HAP-1 (cell line): ENCODE results near the gene MINDY4.

Source experiments
- DNase-seq, 2 experiments: peaks; one replicate each; pipeline ENCODE4 v3.0.0-alpha.2; 2016 to 2020; ENCODE audit warnings: low spot score in 2 of 2
- H3K27me3 ChIP-seq: fragments of 250-450 bp; sonication (Bioruptor Pico); 2 replicates; pipeline ENCODE4 v1.5.1; 2020; ENCODE audit warnings: low read depth, mild to moderate bottlenecking, moderate library complexity
- H3K36me3 ChIP-seq: fragments of 250-450 bp; sonication (Bioruptor Pico); replicated peaks from 2 replicates; pipeline ENCODE4 v1.5.1; 2020; ENCODE audit warnings: mild to moderate bottlenecking
- H3K4me1 ChIP-seq: fragments of 250-450 bp; sonication (Bioruptor Pico); 2 replicates; pipeline ENCODE4 v1.5.1; 2020; ENCODE audit warnings: mild to moderate bottlenecking
- H3K4me3 ChIP-seq: fragments of 250-450 bp; sonication (Bioruptor Pico); 2 replicates; pipeline ENCODE4 v1.5.1; 2020; ENCODE audit warnings: mild to moderate bottlenecking, moderate library complexity
- H3K9me3 ChIP-seq: fragments of 250-450 bp; sonication (Bioruptor Pico); 2 replicates; pipeline ENCODE4 v1.5.1; 2020; ENCODE audit warnings: mild to moderate bottlenecking, moderate library complexity
- in situ Hi-C: fragments of 300-500 bp; cut with MboI; formaldehyde crosslinking; loops from 3 replicates; pipeline ENCODE4 v1.14.3; 2020; ENCODE audit warnings: low sequenced_read_pairs, inconsistent platforms, mixed read lengths

MINDY4 gene

DNA sequence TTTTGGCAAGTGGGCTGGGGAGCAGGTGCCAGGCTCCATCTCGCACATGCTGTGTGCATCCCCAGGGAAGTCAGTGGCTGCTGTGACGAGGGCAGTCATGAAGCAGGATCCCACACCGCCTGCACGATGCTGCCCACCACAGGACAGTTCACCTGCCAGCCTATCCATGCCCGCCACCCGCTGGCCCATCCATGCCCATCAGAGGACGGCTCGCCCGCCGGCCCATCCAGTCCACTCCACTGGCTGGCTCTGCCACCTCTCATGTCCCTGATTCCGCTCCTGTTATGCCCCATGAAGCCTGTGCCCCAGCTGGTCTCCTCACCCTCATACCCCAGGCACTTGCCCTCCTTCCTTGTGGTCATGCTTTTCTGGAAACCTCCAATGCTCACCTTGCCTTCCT lies 37.5 kb upstream of the MINDY4 start:
- peaks cover 15% of the 10 kb centered on the region for H3K27me3 ChIP-seq
- no peaks in the 10 kb centered on the region for H3K4me1 ChIP-seq
- H3K36me3 ChIP-seq = no peaks in the 10 kb centered on the region
- in situ Hi-C loops = no loop called here
- no peaks in the 10 kb centered on the region for H3K9me3 ChIP-seq
- no peak overlapping the region for H3K4me3 ChIP-seq
- DNase-seq = no peak

DNA sequence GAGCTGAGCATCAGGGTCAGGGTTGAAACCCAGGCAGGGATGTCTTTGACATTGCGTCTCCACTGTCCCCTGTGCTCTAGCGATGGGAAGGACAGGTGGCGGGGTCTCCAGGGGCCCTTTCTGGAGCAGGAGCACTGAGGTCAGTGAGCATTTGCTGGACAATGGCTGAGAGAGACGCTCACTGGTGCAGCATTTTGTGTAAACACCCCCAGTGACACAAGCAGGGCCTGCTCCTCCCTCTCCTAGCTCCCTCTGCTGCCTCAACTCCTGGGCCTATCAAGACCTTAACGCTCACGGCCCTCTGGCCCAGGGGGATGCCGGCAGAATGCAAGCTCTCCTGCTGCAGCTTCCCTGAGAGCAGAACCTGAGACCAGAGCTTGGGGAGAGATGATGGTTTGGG lies 36.7 kb upstream of the MINDY4 start:
- Histone ChIP-seq H3K27me3 (peaks cover 15% of the 10 kb centered on the region), H3K4me1 (no peaks in the 10 kb centered on the region), H3K4me3 (no peak overlapping the region), H3K9me3 (no peaks in the 10 kb centered on the region), H3K36me3 (no peaks in the 10 kb centered on the region)
- in situ Hi-C loops = no loop called here
- no peak for DNase-seq

DNA sequence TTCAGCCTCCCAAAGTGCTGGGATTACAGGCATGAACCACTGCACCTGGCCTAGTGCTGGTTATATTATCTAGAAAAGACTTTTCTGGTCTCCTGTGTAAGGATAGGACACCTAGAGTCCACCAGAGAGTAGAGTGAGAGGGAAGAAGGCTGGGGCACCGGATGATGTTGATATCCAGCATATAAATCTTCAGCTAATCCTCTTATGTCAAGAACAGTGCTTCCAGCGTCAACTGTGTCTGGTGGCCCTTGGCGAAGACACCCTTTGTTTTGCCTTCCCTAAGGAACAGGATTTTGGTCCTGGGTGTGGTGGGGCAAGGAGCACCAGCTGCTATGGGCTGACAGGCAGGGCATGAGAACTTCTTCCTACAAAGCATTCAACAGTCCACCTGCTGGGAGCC lies 35.6 kb upstream of the MINDY4 start:
- no peaks in the 10 kb centered on the region for H3K4me1 ChIP-seq
- DNase-seq = no peak
- H3K4me3 ChIP-seq = no peak overlapping the region
- in situ Hi-C loops = no loop called here
- H3K36me3 ChIP-seq = no peaks in the 10 kb centered on the region
- H3K9me3 ChIP-seq = no peaks in the 10 kb centered on the region
- peaks cover 10% of the 10 kb centered on the region; the same call in 1 of the 2 replicates for H3K27me3 ChIP-seq

DNA sequence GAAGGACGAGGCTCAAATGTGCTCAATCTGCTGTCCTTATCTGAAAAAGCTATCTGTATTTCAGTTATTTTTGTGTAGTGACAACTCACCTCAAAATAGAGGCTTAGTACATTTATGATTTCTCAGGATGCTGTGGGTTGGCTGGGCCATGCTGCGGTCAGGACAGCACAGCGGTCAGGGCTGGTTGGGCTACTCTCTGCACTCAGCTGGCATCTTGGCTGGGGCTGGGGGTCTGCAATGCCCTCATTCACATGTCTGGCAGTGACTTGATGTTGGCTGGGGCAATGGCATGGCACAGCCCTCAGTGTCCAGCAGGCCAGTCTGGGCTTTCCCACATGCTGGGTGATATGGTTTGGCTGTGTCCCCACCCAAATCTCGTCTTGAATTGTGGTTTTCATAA lies 34.9 kb upstream of the MINDY4 start:
- in situ Hi-C loops = no loop called here
- Histone ChIP-seq H3K4me1 (no peaks in the 10 kb centered on the region), H3K9me3 (no peaks in the 10 kb centered on the region), H3K4me3 (no peak overlapping the region), H3K36me3 (no peaks in the 10 kb centered on the region), H3K27me3 (peaks cover 6% of the 10 kb centered on the region; the same call in 1 of the 2 replicates)
- DNase-seq = no peak

DNA sequence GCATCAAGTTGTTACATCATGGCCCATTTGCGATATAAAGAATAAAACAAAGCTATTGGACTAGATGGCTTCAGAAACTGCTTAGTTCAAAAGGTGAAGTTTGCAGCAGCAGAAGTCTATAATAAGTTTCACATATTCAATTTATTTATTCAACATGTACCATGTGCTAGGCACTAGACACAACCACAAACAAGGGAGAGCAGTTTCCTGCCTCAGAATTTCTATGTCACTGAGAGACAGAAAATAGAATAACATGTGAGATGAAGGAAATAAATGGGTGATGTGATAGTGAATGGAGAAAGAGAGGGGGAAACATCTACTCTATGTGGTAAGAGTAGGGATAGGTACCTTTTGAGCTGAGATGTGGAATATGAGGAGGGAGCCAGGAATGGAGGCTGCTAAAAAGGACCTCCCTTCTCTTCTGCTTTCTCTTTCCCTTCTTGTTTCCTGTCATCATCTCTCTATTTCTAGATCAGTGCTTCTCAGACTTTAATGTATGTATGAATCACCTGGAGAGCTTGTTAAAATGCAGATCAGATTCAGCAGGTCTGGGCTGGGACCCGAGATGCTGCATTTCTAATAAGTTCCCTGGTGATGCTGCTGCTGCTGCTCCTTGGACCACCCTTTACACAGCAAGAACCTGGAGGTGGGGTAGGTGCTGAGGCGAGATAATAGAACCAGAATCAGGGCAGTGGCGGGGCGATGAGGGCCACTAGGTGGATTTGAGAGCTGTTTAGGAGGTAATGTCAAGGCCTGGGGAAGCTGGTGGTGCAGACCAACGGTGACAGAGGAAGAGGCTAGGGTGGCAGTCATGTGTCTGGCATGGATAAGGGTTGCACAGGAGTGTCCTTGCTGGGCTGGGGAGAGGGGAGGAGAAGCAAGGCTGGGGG lies 32.9 kb upstream of the MINDY4 start:
- Histone ChIP-seq H3K27me3 (peaks cover 4% of the 10 kb centered on the region; the same call in 1 of the 2 replicates), H3K36me3 (no peaks in the 10 kb centered on the region), H3K4me3 (no peak overlapping the region)

DNA sequence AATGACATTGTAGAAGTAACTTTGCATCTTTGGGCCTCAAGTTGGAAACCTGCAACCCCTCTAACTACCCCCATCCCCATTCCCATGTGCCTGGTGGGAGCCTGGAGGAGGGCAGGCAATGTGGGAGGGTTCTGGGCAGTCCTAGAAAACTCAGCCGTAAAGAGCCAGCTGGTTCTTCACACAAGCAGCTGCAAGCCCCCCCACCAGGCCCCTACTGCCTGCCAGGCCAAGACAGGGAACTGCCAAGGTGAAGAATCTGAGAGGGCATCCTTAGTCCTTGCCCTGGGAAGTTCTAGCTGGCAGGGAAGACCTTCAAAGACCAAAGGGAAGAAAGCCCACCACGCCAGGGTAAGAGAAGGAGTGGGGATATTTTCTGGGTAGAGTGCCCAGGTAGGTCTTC lies 31.5 kb upstream of the MINDY4 start:
- no peaks in the 10 kb centered on the region for H3K9me3 ChIP-seq
- DNase-seq = no peak
- in situ Hi-C loops = no loop called here

More for the DNA sequence above, 32.9 kb upstream of the MINDY4 start:
- no peak for DNase-seq
- in situ Hi-C loops = no loop called here
- Histone ChIP-seq H3K4me1 (no peaks in the 10 kb centered on the region), H3K9me3 (no peaks in the 10 kb centered on the region)

DNA sequence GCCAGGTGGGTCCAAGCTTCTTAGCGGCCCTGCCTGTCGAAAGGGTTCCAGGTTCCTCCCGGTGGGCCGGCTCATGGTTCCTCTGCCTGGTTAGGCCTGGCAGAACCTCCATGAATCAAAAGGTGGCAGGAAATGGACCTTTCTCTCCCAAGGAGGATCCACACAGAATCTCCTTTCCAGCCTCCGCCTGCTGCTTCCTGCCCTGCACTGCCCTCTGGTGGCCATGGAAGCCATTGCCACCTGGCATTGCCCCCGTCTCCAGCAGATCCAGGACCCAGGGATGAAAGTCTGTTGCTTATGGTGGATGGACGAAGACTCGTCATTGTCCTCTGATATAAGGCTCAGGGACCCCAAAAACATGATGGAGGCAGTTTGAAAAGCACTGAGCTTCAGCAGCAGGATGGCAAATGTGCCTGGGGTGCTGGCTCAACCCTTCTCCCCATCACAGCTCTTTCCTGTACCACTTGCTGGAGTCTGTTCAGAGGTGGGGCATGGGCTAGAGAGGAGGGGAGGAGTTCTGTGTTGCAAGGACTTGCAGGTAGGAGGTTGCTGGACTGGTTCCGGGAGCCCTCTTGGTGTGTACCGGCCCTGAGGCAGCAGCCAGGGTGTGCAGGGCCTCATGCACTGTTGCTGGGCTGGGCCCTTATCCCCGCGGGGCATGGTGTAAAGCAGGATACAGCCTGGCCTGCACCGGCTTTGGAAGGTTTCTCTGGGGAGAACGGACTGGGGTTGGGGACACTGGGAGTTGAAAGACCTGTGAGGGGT lies 30.6 kb upstream of the MINDY4 start:
- H3K4me3 ChIP-seq = no peak overlapping the region
- H3K9me3 ChIP-seq = no peaks in the 10 kb centered on the region
- peaks cover 4% of the 10 kb centered on the region; the same call in 1 of the 2 replicates for H3K27me3 ChIP-seq
- H3K4me1 ChIP-seq = no peaks in the 10 kb centered on the region
- peak; percentile 31 to 84 for DNase-seq
- H3K36me3 ChIP-seq = no peaks in the 10 kb centered on the region
- in situ Hi-C loops = no loop called here

More for the DNA sequence above, 31.5 kb upstream of the MINDY4 start:
- Histone ChIP-seq H3K4me1 (no peaks in the 10 kb centered on the region), H3K27me3 (peaks cover 4% of the 10 kb centered on the region; the same call in 1 of the 2 replicates), H3K36me3 (no peaks in the 10 kb centered on the region), H3K4me3 (no peak overlapping the region)

DNA sequence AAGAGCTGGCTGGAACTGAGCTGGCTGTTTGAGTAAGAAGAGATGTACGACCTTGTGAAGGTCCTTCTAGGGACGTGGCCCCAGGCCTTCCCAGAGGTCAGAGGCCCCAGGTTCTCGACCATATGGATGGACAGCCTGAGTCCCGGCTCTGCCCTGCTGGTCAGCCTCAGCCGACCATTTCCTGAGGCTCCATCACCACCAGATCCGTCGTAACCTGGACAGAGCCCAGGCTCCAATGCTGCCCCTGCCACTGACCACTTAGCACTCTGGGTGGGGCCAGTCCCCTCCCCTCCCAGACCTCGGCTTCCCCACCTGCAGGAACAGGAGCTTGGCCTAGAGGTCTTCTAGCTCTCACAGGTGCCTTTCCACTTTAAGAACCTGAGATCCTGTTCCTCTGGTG lies 29.9 kb upstream of the MINDY4 start:
- in situ Hi-C loops = no loop called here
- Histone ChIP-seq H3K4me3 (no peak overlapping the region), H3K36me3 (no peaks in the 10 kb centered on the region), H3K4me1 (no peaks in the 10 kb centered on the region), H3K27me3 (peaks cover 4% of the 10 kb centered on the region; the same call in 1 of the 2 replicates), H3K9me3 (no peaks in the 10 kb centered on the region)
- DNase-seq = no peak

DNA sequence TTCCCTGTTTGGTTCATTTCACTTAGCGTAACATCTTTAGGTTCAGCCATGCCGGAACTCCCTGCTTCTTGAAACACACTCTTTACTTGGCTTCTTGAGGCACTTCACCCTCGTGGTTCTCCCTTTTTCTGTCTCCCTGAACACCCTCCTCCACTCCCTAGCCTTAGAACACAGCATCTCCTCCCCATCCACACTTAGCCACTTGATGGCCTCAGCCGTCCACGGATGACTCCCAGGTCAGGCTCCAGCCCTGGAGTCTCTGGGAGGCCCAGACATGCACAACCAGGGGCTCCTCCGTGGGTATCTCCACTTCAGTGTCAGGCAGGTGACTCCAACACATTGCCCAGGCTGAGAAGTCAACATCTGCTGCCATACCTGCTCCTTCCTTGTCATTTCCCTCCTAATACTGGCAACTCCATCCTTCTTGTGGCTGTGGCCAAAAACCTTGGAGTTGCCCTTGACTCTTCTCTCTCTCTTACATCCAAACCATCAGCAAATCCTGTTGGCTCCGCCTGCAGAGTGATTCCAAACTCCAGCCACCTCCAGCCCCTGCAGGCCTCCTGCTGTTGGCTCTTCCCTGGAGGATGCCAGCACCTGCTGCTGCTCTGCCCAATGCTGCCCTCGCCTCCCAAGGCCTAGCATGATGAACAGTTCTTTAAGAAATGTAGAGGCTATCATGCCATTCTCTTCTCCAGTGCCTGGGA lies 27.7 kb upstream of the MINDY4 start:
- Histone ChIP-seq H3K27me3 (peaks cover 4% of the 10 kb centered on the region; the same call in 1 of the 2 replicates), H3K4me3 (no peak overlapping the region), H3K36me3 (no peaks in the 10 kb centered on the region), H3K9me3 (no peaks in the 10 kb centered on the region), H3K4me1 (no peaks in the 10 kb centered on the region)
- DNase-seq = no peak
- in situ Hi-C loops = no loop called here

DNA sequence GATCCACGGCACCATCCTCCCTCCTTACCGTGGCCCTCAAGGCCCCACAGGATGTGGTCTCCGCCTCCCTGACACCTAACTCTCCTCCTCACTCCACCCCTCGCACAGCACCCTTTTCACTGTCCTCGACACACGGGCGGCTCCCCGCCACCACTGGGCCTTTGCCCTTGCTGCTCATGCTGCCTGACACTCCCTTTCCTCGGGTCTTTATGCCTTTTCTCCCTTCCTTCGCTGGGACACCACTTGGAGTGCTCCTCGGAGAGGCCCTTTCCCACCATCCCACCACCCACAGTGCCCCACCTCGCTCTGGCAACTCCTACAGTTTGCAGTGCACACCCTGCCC lies 27.2 kb upstream of the MINDY4 start:
- no peaks in the 10 kb centered on the region for H3K36me3 ChIP-seq
- in situ Hi-C loops = no loop called here
- H3K4me1 ChIP-seq = no peaks in the 10 kb centered on the region
- peaks cover 4% of the 10 kb centered on the region; the same call in 1 of the 2 replicates for H3K27me3 ChIP-seq
- H3K4me3 ChIP-seq = no peak overlapping the region
- no peak for DNase-seq
- H3K9me3 ChIP-seq = no peaks in the 10 kb centered on the region

DNA sequence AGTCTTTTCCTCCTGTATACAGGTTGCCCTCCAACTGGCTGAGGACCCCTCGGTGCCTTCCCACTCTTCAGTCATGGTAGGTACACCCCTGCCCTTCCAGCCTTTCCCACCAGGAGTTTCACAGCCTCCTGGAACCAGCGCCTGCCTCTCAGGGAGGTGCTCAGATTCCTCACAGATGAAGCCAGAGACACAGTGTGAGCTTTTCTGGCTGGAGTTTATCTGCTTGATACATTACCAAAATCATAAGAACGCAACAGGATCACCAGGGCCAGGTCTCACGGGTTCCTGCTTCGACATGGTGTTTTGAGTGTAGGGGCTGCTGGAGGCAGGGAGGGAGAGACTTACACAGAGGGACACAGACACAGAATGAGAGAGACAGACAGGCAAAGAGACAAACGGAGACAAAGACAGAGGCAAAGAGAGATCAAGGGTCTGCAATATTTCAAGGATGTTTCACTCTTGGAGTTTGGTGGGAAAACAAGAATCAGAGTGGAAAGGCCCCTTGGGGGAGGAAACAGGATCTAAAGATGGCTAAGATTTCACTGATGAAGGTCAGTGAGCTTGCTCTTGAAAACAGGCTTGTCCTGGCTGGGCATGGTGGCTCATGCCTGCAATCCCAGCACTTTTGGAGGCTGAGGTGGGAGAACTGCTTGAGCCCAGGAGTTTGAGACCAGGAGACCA lies 25.8 kb upstream of the MINDY4 start:
- no peaks in the 10 kb centered on the region for H3K4me1 ChIP-seq
- no peaks in the 10 kb centered on the region for H3K36me3 ChIP-seq
- in situ Hi-C loops = no loop called here
- no peak overlapping the region for H3K4me3 ChIP-seq
- peaks cover 4% of the 10 kb centered on the region; the same call in 1 of the 2 replicates for H3K27me3 ChIP-seq
- H3K9me3 ChIP-seq = no peaks in the 10 kb centered on the region
- DNase-seq = no peak

DNA sequence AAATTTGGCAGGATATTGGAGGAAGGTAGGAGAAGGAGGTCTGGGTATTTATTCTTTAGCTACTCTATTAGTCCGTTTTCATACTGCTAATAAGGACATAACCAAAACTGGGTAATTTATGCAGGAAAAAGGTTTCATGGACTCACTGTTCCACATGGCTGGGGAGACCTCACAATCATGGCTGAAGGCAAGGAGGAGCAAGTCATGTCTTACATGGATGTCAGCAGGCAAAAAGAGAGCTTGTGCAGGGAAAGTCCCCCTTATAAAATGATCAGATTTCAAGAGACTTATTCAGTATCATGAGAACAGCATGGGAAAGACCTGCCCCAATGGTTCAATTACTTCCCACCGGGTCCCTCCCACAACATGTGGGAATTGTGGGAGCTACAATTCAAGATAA lies 21.2 kb upstream of the MINDY4 start:
- no peaks in the 10 kb centered on the region for H3K9me3 ChIP-seq
- in situ Hi-C loops = no loop called here
- no peaks in the 10 kb centered on the region for H3K27me3 ChIP-seq
- H3K4me3 ChIP-seq = no peak overlapping the region
- no peak for DNase-seq
- H3K36me3 ChIP-seq = no peaks in the 10 kb centered on the region
- no peaks in the 10 kb centered on the region for H3K4me1 ChIP-seq
